Measurements from ENCODE around the gene CALM1.

Gene CALM1

DNA sequence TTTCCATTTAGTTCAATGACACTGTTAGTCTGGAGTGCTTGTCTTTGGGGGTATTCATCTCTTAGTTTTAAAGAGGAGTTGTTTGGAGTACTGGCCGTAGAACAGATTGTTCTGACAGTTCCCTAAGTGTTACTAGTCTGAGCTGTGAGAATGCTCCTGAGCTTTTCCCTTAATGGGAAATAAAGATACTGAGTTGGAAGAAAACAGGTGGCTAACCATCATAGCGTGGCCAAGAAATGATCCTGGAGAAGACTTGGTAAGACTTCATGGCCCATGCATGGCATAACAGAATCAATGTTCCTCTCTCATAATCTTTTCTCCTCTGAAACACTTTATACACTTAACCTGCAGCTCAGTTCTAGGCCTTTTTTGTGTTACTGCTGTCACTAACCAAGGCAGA, 6.2 kb downstream of the CALM1 start:
- no peaks in the 10 kb centered on the region for H3K9me2 ChIP-seq (replicated peaks; ENCODE audit: low read depth, low read length)
- H4K20me1 ChIP-seq (ENCODE audit: insufficient read depth, low read length, poor library complexity, severe bottlenecking): peaks cover 61% of the 10 kb centered on the region
- H3K79me2 ChIP-seq (ENCODE audit: insufficient read depth, low read length): peaks cover 54% of the 10 kb centered on the region
- H3F3A ChIP-seq (ENCODE audit: low read depth): 0 out of 2 replicates have a peak, but pooled peaks cover 10% of the 10 kb centered on the region
- H3K36me3 ChIP-seq (ENCODE audit: insufficient read depth, low read length): peaks cover 63% of the 10 kb centered on the region
- peaks cover 34% of the 10 kb centered on the region for H3K4me1 ChIP-seq (ENCODE audit: insufficient read depth, low read length, poor library complexity, severe bottlenecking)
- no peak overlapping the region for H3K4me3 ChIP-seq (ENCODE audit: low read length, poor library complexity, severe bottlenecking)
- peak overlapping the region; percentile 18 for H3K4me2 ChIP-seq (ENCODE audit: low read depth, low read length, poor library complexity, severe bottlenecking)
- no peaks in the 10 kb centered on the region for H3K27me3 ChIP-seq (ENCODE audit: insufficient read depth, low read length, poor library complexity, severe bottlenecking)
- H2AFZ ChIP-seq (ENCODE audit: low read length): no peak overlapping the region
- TF ChIP-seq, protein P1, sequence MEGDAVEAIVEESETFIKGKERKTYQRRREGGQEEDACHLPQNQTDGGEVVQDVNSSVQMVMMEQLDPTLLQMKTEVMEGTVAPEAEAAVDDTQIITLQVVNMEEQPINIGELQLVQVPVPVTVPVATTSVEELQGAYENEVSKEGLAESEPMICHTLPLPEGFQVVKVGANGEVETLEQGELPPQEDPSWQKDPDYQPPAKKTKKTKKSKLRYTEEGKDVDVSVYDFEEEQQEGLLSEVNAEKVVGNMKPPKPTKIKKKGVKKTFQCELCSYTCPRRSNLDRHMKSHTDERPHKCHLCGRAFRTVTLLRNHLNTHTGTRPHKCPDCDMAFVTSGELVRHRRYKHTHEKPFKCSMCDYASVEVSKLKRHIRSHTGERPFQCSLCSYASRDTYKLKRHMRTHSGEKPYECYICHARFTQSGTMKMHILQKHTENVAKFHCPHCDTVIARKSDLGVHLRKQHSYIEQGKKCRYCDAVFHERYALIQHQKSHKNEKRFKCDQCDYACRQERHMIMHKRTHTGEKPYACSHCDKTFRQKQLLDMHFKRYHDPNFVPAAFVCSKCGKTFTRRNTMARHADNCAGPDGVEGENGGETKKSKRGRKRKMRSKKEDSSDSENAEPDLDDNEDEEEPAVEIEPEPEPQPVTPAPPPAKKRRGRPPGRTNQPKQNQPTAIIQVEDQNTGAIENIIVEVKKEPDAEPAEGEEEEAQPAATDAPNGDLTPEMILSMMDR (conservative IDR thresholded peaks at IDR 0.05; ENCODE audit: low read length): no peak
- no peak for TF ChIP-seq EZH2phosphoT487 (IDR thresholded peaks at IDR 0.05; ENCODE audit: borderline replicate concordance)
- no peak overlapping the region for H3K9ac ChIP-seq (ENCODE audit: low read depth, low read length, poor library complexity, severe bottlenecking)
- no peaks in the 10 kb centered on the region for H3K9me3 ChIP-seq (ENCODE audit: insufficient read depth, low read depth, low read length)

DNA sequence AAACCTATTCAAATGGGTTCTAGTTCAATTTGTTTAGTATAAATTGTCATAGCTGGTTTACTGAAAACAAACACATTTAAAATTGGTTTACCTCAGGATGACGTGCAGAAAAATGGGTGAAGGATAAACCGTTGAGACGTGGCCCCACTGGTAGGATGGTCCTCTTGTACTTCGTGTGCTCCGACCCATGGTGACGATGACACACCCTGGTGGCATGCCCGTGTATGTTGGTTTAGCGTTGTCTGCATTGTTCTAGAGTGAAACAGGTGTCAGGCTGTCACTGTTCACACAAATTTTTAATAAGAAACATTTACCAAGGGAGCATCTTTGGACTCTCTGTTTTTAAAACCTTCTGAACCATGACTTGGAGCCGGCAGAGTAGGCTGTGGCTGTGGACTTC, 8.3 kb downstream of the CALM1 start:
- peaks cover 18% of the 10 kb centered on the region for H3K4me1 ChIP-seq (ENCODE audit: insufficient read depth, low read length, poor library complexity, severe bottlenecking)
- H3K4me2 ChIP-seq (ENCODE audit: low read depth, low read length, poor library complexity, severe bottlenecking): no peak overlapping the region
- H3K27me3 ChIP-seq (ENCODE audit: insufficient read depth, low read length, poor library complexity, severe bottlenecking): no peaks in the 10 kb centered on the region
- 0 out of 2 replicates have a peak, but pooled peaks cover 5% of the 10 kb centered on the region for H3F3A ChIP-seq (ENCODE audit: low read depth)
- H3K9me2 ChIP-seq (replicated peaks; ENCODE audit: low read depth, low read length): no peaks in the 10 kb centered on the region
- H4K20me1 ChIP-seq (ENCODE audit: insufficient read depth, low read length, poor library complexity, severe bottlenecking): peaks cover 43% of the 10 kb centered on the region
- TF ChIP-seq, protein P1 (conservative IDR thresholded peaks at IDR 0.05; ENCODE audit: low read length): no peak
- no peak for TF ChIP-seq EZH2phosphoT487 (IDR thresholded peaks at IDR 0.05; ENCODE audit: borderline replicate concordance)
- H3K9me3 ChIP-seq (ENCODE audit: insufficient read depth, low read depth, low read length): no peaks in the 10 kb centered on the region
- H2AFZ ChIP-seq (ENCODE audit: low read length): no peak overlapping the region
- H3K36me3 ChIP-seq (ENCODE audit: insufficient read depth, low read length): peaks cover 65% of the 10 kb centered on the region
- no peak overlapping the region for H3K4me3 ChIP-seq (ENCODE audit: low read length, poor library complexity, severe bottlenecking)
- peaks cover 34% of the 10 kb centered on the region for H3K79me2 ChIP-seq (ENCODE audit: insufficient read depth, low read length)
- H3K9ac ChIP-seq (ENCODE audit: low read depth, low read length, poor library complexity, severe bottlenecking): no peak overlapping the region

DNA sequence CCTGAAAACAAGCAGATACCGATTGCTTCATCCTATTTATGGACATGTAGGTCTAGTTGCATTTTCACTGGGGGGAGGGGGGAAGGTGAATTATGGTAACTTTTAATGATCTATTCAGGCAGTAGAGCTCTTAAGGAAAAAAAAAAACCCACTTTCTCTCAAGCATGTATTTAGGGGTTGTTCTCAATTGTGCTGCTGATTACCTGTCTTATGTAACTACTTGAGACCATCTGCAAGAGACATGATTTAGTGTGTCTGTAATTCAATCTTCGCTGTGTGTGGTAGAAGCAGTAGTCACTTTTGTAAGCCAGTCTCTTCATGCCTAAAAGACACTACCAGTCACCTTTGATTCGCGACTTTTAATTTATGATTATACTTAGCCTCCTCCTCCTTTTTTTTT, 8.9 kb downstream of the CALM1 start:
- Histone ChIP-seq H3K27me3 (ENCODE audit: insufficient read depth, low read length, poor library complexity, severe bottlenecking) (no peaks in the 10 kb centered on the region), H3K4me2 (ENCODE audit: low read depth, low read length, poor library complexity, severe bottlenecking) (no peak overlapping the region), H4K20me1 (ENCODE audit: insufficient read depth, low read length, poor library complexity, severe bottlenecking) (peaks cover 37% of the 10 kb centered on the region), H2AFZ (ENCODE audit: low read length) (no peak overlapping the region), H3K79me2 (ENCODE audit: insufficient read depth, low read length) (peaks cover 27% of the 10 kb centered on the region), H3K9me3 (ENCODE audit: insufficient read depth, low read depth, low read length) (no peaks in the 10 kb centered on the region), H3K36me3 (ENCODE audit: insufficient read depth, low read length) (peaks cover 59% of the 10 kb centered on the region), H3K4me3 (ENCODE audit: low read length, poor library complexity, severe bottlenecking) (no peak overlapping the region), H3K9ac (ENCODE audit: low read depth, low read length, poor library complexity, severe bottlenecking) (no peak overlapping the region), H3K9me2 (replicated peaks; ENCODE audit: low read depth, low read length) (no peaks in the 10 kb centered on the region), H3F3A (ENCODE audit: low read depth) (0 out of 2 replicates have a peak, but pooled peaks cover 5% of the 10 kb centered on the region), H3K4me1 (ENCODE audit: insufficient read depth, low read length, poor library complexity, severe bottlenecking) (peaks cover 11% of the 10 kb centered on the region)
- TF ChIP-seq EZH2phosphoT487 (IDR thresholded peaks at IDR 0.05; ENCODE audit: borderline replicate concordance): no peak
- TF ChIP-seq, protein P1 (conservative IDR thresholded peaks at IDR 0.05; ENCODE audit: low read length): no peak
